Measurements from ENCODE around the gene PMM1.

- TF ChIP-seq POLR2AphosphoS5 (IDR thresholded peaks at IDR 0.05; ENCODE audit: low read depth) (no peak), CTCF (IDR thresholded peaks at IDR 0.05; ENCODE audit: insufficient read depth, low read length) (no peak), GABPA (IDR thresholded peaks at IDR 0.05; ENCODE audit: low read depth) (no peak), REST (IDR thresholded peaks at IDR 0.05; ENCODE audit: insufficient replicate concordance, low read depth) (no peak)
Measured at GRCh38 chr22:41585898-41586297, 3.7 kb downstream of the PMM1 start.
